22Rv1 (cell line): ENCODE data around the gene HES2.

ENCODE experiments used
- ZFX ChIP-seq: fragments of 450-650 bp; IDR thresholded peaks from 2 replicates; pipeline ENCODE4 v1.6.1; 2017; ENCODE audit warnings: antibody characterized with exemption, borderline replicate concordance
- TF ChIP-seq, protein P1 (sequence below): fragments of 450-650 bp; IDR thresholded peaks from 2 replicates; pipeline ENCODE4 v1.5.1; 2017; ENCODE audit warnings: mild to moderate bottlenecking

DNA sequence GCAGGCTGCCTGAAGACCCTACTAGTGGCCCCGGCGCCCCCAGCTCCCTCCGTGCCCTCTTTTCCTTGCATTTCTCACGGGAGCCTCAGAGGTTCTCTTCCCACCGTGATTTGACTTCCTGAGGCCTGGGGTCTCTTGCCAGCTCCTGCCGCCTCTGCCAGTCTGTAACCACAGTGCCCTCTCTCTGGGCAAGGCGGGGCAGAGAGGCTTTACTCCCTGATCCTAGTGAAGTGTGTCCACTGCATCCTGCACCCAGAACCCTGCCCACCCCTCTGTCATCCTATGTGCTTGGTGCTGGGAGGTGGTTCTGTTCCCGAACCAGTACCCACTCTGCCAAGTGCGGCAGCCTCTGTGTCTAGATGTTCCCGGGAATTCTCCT lies 7.2 kb upstream of the HES2 start:
- TF ChIP-seq, protein P1, sequence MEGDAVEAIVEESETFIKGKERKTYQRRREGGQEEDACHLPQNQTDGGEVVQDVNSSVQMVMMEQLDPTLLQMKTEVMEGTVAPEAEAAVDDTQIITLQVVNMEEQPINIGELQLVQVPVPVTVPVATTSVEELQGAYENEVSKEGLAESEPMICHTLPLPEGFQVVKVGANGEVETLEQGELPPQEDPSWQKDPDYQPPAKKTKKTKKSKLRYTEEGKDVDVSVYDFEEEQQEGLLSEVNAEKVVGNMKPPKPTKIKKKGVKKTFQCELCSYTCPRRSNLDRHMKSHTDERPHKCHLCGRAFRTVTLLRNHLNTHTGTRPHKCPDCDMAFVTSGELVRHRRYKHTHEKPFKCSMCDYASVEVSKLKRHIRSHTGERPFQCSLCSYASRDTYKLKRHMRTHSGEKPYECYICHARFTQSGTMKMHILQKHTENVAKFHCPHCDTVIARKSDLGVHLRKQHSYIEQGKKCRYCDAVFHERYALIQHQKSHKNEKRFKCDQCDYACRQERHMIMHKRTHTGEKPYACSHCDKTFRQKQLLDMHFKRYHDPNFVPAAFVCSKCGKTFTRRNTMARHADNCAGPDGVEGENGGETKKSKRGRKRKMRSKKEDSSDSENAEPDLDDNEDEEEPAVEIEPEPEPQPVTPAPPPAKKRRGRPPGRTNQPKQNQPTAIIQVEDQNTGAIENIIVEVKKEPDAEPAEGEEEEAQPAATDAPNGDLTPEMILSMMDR, result no peak
- TF ChIP-seq ZFX, result no peak
